Activated T-cell treated with anti-CD3 and anti-CD28 coated beads, Interleukin-2, amount 50 U/mL, for 4 hours (primary cell): ENCODE results near the gene CCDC3. TPM values are rescaled to one million over a fixed set of nuclear protein-coding genes. Genes with fewer than 3 reads are reported as not detected.

Experiments used
- ATAC-seq, 2 donors: fragments of 200-7000 bp; cut with Tn5 transposase; one replicate each; pipeline ENCODE4 v1.10.0; 2021
- DNase-seq: peaks from one replicate; pipeline ENCODE4 v3.0.0-alpha.2; 2020
- H3K27me3 Mint-ChIP-seq: one replicate; pipeline ENCODE4 v1.8.0; 2021; ENCODE audit warnings: low read depth, mixed read lengths
- H3K36me3 Mint-ChIP-seq: one replicate; pipeline ENCODE4 v1.8.0; 2022; ENCODE audit warnings: mixed read lengths; ENCODE audit not compliant: insufficient read depth
- H3K4me1 Mint-ChIP-seq: one replicate; pipeline ENCODE4 v1.8.0; 2021; ENCODE audit warnings: low read depth, mixed read lengths
- H3K4me3 Mint-ChIP-seq: one replicate; pipeline ENCODE4 v1.8.0; 2021; ENCODE audit warnings: mild to moderate bottlenecking, moderate library complexity, mixed read lengths
- H3K9me3 Mint-ChIP-seq: one replicate; pipeline ENCODE4 v1.8.0; 2021; ENCODE audit warnings: mixed read lengths
- total RNA-seq, 3 donors: library from RNA; stranded (reverse); gene quantifications; one replicate each; pipeline ENCODE4 v1.2.1, GENCODE V29; 2021

Gene CCDC3
- total RNA-seq, 3 donors from 2014 or later, result 0.08 to 0.16 (median 0.10) TPM

DNA sequence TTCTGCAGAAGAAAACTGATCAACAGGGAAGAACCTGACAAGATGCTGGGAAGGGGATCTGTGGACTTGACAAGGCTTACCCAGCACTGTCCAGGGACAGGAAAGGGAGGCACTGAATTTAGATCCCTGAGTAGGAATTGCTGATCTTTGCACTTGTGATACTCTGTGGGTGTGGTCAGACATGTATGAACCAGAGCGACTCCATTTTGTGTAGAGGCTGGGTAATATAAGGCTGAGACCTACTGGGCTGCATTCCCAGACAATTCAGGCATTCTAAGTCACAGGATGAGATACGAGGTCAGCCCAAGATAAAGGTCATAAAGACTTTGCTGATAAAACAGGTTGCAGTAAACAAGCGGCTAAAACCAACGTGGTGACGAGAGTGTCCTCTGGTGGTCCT is 60.7 kb downstream of the CCDC3 start:
- H3K36me3 Mint-ChIP-seq, result no peaks in the 10 kb centered on the region

GRCh38 chr10:12938271-12938670 is 63.2 kb downstream of the CCDC3 start:
- ATAC-seq (no peak), DNase-seq (no peak)
- Mint-ChIP-seq H3K4me3 (no peak overlapping the region), H3K36me3 (no peaks in the 10 kb centered on the region), H3K27me3 (peaks cover 10% of the 10 kb centered on the region), H3K4me1 (no peaks in the 10 kb centered on the region), H3K9me3 (no peaks in the 10 kb centered on the region)

More for the DNA sequence above, 60.7 kb downstream of the CCDC3 start:
- H3K4me1 Mint-ChIP-seq, result no peaks in the 10 kb centered on the region
- H3K4me3 Mint-ChIP-seq, result no peak overlapping the region
- DNase-seq (no peak), ATAC-seq (no peak)
- no peaks in the 10 kb centered on the region for H3K9me3 Mint-ChIP-seq
- peaks cover 8% of the 10 kb centered on the region for H3K27me3 Mint-ChIP-seq

- Mint-ChIP-seq H3K9me3 (no peaks in the 10 kb centered on the region), H3K4me1 (no peaks in the 10 kb centered on the region), H3K36me3 (no peaks in the 10 kb centered on the region), H3K27me3 (peaks cover 8% of the 10 kb centered on the region), H3K4me3 (no peak overlapping the region)
- no peak for DNase-seq
- no peak for ATAC-seq
These were observed 64.0 kb downstream of the CCDC3 start for GRCh38 chr10:12937527-12937926.

- H3K4me3 Mint-ChIP-seq, result no peak overlapping the region
These were observed 66.7 kb downstream of the CCDC3 start for GRCh38 chr10:12934777-12935176.

DNA sequence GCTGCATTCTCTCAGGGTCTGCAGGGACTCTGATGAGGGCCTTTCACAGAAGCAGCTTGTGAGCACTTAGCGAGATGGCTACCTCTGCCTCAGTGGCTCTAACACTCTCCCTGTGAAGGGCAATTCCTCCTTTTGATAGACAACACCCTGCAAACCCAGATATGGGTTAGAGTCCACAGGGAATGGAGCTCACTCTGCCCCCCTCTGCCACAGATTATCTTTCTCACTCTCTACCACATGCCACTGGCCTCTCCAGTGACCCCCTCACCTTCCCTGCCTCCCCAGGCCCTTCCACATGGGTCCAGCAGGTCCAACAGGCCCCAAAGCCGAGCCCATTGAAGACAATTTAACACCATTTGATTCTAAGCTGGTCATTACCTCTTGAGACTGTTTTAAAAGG is 72.1 kb downstream of the CCDC3 start:
- Mint-ChIP-seq H3K9me3 (no peaks in the 10 kb centered on the region), H3K36me3 (no peaks in the 10 kb centered on the region), H3K4me3 (no peak overlapping the region), H3K4me1 (no peaks in the 10 kb centered on the region), H3K27me3 (peaks cover 3% of the 10 kb centered on the region)
- DNase-seq, result no peak
- no peak for ATAC-seq

More at GRCh38 chr10:12934777-12935176, 66.7 kb downstream of the CCDC3 start:
- no peaks in the 10 kb centered on the region for H3K9me3 Mint-ChIP-seq
- ATAC-seq (no peak), DNase-seq (no peak)
- H3K4me1 Mint-ChIP-seq, result no peaks in the 10 kb centered on the region
- no peaks in the 10 kb centered on the region for H3K36me3 Mint-ChIP-seq
- peaks cover 8% of the 10 kb centered on the region for H3K27me3 Mint-ChIP-seq

DNA sequence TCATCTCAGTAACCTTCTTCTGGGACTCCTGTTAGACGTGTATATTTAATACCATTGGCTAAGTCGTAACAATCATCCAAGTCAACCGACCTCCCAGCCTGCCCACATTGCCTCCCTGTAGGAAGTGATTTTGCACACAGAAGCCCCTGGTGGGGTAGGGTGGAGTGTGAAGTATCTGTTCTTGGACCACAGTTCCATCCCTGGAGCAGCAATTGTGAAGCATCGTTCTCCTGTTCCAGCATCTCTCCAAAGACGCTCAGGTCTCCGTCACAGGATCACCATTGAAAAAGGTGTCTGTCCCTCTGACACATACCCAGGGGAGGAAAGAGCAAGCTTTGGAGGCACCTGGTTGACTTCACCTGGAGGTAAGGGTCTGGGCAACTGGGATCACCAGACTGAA is 72.9 kb downstream of the CCDC3 start:
- H3K4me3 Mint-ChIP-seq, result no peak overlapping the region
- H3K27me3 Mint-ChIP-seq, result peaks cover 3% of the 10 kb centered on the region
- ATAC-seq, result no peak
- DNase-seq, result no peak
- H3K9me3 Mint-ChIP-seq, result no peaks in the 10 kb centered on the region
- H3K4me1 Mint-ChIP-seq, result no peaks in the 10 kb centered on the region
- H3K36me3 Mint-ChIP-seq, result no peaks in the 10 kb centered on the region

DNA sequence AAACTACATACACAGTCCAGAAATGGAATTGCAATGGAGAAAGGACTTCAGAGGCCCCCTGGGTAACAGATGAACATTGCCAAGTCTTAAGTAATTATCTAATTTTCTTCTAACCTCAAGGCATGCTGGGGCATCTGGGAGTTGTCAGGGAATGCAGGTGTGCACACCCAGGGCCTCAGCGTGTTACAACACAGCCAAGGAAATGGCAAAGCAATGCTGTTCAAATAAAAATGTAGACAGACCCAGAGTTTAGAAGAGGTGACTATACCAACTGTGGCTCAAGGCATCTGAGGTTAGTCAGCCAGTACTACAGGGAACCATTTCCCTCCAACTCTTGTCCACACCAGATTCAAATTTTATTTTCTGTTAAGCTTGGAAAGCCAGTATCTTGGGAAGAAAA is 73.6 kb downstream of the CCDC3 start:
- no peak for DNase-seq
- Mint-ChIP-seq H3K36me3 (no peaks in the 10 kb centered on the region), H3K4me1 (no peaks in the 10 kb centered on the region), H3K4me3 (no peak overlapping the region), H3K27me3 (peaks cover 6% of the 10 kb centered on the region), H3K9me3 (no peaks in the 10 kb centered on the region)
- no peak for ATAC-seq

GRCh38 chr10:12925845-12926244 is 75.7 kb downstream of the CCDC3 start:
- Mint-ChIP-seq H3K4me3 (no peak overlapping the region), H3K4me1 (no peaks in the 10 kb centered on the region), H3K9me3 (no peaks in the 10 kb centered on the region), H3K36me3 (no peaks in the 10 kb centered on the region), H3K27me3 (peaks cover 6% of the 10 kb centered on the region)
- no peak for ATAC-seq
- DNase-seq, result no peak

DNA sequence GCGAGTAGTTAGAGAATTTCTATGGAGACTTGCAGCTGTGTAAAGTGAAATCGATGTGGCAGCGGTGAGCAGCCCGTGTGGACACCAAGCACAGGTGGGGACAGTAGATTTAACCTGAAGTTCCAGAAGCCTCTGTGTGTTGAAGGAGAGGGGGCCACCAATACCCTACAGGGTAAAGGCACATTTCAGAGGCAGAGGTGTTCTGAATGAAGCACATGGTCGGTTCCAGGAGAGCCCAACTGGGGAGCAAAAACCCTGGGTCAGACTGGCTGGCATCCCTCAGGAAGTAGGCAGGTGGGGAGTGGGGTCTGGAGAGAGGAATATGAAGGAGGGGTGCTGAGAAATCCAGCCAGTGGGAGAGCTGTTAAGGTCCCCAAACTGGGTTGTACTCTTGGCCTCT is 76.6 kb downstream of the CCDC3 start:
- DNase-seq (no peak), ATAC-seq (no peak)
- H3K9me3 Mint-ChIP-seq, result no peaks in the 10 kb centered on the region
- peaks cover 6% of the 10 kb centered on the region for H3K27me3 Mint-ChIP-seq
- no peaks in the 10 kb centered on the region for H3K4me1 Mint-ChIP-seq
- no peak overlapping the region for H3K4me3 Mint-ChIP-seq
- no peaks in the 10 kb centered on the region for H3K36me3 Mint-ChIP-seq

GRCh38 chr10:12922117-12922900 is 79.2 kb downstream of the CCDC3 start:
- H3K36me3 Mint-ChIP-seq, result no peaks in the 10 kb centered on the region
- H3K4me1 Mint-ChIP-seq, result no peaks in the 10 kb centered on the region
- H3K4me3 Mint-ChIP-seq, result no peak overlapping the region
- ATAC-seq, result no peak
- H3K9me3 Mint-ChIP-seq, result no peaks in the 10 kb centered on the region
- no peak for DNase-seq
- H3K27me3 Mint-ChIP-seq, result peaks cover 14% of the 10 kb centered on the region

DNA sequence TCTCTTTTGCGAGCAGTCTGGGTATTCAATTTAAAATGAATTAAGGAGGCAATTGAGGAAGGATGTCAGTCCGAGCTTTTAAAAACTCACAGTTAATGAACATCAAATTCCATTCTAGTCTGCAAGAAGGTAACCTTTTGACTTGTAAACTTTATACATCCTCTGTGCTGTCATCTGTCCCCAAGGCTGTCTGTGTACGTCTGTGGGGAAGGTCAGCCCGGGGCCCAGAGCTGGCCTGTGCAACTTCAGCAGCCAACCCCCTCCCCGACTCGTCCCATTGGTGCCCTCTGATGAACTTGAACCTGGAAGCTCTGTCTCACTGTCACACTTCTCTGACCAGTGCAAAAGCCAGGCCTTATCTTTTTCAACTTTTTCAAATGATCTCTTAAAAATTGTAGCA is 80.3 kb downstream of the CCDC3 start:
- H3K36me3 Mint-ChIP-seq, result no peaks in the 10 kb centered on the region
- no peak for ATAC-seq
- H3K4me1 Mint-ChIP-seq, result no peaks in the 10 kb centered on the region

DNA sequence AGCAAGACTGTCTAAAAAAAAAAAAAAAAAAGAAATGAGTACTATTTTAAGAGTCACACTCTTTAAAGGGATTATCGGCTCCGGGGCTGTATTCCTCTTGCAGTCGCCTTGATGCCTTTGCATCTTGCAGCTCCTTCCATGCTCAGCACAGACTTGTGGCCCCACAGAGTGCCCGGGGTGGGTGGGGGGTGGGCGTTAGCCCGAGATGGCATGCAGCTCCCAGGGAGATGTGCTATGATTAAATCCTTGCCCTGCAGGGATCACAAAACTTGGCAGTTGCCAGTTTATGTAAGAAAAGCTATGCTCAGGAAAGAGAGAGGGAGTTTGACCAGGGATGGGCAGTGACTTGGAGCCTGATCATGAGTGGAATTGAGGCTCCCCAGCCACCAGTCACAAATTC is 81.9 kb downstream of the CCDC3 start:
- Mint-ChIP-seq H3K4me1 (no peaks in the 10 kb centered on the region), H3K27me3 (peaks cover 17% of the 10 kb centered on the region), H3K9me3 (no peaks in the 10 kb centered on the region), H3K36me3 (no peaks in the 10 kb centered on the region), H3K4me3 (no peak overlapping the region)
- DNase-seq, result no peak
- ATAC-seq, result no peak

More for the DNA sequence above, 80.3 kb downstream of the CCDC3 start:
- Mint-ChIP-seq H3K9me3 (no peaks in the 10 kb centered on the region), H3K27me3 (peaks cover 17% of the 10 kb centered on the region), H3K4me3 (no peak overlapping the region)
- DNase-seq, result no peak

GRCh38 chr10:12916587-12916986 is 84.9 kb downstream of the CCDC3 start:
- Mint-ChIP-seq H3K4me1 (no peaks in the 10 kb centered on the region), H3K36me3 (no peaks in the 10 kb centered on the region)
- ATAC-seq, result no peak

GRCh38 chr10:12915637-12916168 is 85.8 kb downstream of the CCDC3 start:
- DNase-seq (no peak), ATAC-seq (no peak)
- Mint-ChIP-seq H3K9me3 (peaks cover 7% of the 10 kb centered on the region), H3K36me3 (no peaks in the 10 kb centered on the region), H3K4me1 (no peaks in the 10 kb centered on the region), H3K4me3 (no peak overlapping the region), H3K27me3 (peaks cover 19% of the 10 kb centered on the region)

More at GRCh38 chr10:12916587-12916986, 84.9 kb downstream of the CCDC3 start:
- Mint-ChIP-seq H3K4me3 (no peak overlapping the region), H3K9me3 (peaks cover 7% of the 10 kb centered on the region), H3K27me3 (peaks cover 19% of the 10 kb centered on the region)
- no peak for DNase-seq

DNA sequence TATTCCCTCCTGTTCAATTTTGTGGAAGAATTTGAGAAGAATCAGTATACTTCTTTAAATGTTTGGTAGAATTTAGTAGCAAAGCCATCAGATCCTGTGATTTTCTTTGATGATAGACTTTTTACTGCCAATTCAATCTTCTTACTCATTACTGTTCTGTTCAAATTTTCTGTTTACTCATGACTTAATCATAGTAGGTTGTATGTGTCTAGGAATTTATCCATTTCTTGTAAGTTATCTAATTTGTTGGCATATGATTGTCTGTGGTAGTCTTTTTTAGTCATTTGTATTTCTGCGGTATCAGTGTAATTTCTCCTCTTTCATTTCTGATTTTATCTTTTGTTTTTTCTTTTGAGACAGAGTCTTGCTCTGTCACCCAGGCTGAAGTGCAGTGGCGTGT is 87.4 kb downstream of the CCDC3 start:
- DNase-seq, result no peak
- peak in 1 of 2 donors; percentile 27 for ATAC-seq
- H3K4me3 Mint-ChIP-seq, result no peak overlapping the region
- H3K4me1 Mint-ChIP-seq, result no peaks in the 10 kb centered on the region
- H3K9me3 Mint-ChIP-seq, result peaks cover 7% of the 10 kb centered on the region
- peaks cover 16% of the 10 kb centered on the region for H3K27me3 Mint-ChIP-seq
- no peaks in the 10 kb centered on the region for H3K36me3 Mint-ChIP-seq
